GM19351 (cell line): ENCODE data around the gene SLC22A4.

Source experiments
- ATAC-seq: cut with Tn5 transposase; IDR thresholded peaks from one replicate; pipeline ENCODE4 v1.9.1; 2021; ENCODE audit warnings: mild to moderate bottlenecking, moderate library complexity; ENCODE audit not compliant: unreplicated experiment

SLC22A4 gene

DNA sequence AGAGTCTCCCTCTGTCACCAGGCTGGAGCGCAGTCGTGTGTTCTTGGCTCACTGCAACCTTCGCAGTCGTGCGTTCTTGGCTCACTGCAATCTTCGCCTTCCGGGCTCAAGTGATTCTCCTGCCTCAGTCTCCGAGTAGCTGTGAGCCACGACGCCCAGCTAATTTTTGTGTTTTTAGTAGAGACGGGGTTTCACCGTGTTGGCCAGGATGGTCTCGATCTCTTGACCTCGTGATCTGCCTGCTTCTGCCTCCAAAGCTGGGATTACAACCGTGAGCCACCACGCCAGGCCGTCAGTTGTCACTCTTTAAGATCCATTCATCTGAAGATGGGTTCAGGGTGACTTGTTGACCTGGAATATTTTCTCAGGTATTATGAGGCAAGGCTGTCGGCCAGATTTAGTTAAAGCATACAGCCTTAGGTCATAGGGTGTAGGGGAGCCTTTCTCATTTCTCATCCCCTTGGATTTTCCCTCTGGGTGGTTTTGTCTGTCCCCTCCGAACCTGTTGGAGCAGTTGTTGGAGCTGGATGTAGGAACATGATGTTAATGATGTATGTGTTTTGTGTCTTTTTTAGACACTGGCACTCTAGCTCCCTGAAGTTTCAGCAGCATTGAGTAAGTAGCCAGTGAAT lies 76.9 kb downstream of the SLC22A4 start:
- ATAC-seq, result no peak

DNA sequence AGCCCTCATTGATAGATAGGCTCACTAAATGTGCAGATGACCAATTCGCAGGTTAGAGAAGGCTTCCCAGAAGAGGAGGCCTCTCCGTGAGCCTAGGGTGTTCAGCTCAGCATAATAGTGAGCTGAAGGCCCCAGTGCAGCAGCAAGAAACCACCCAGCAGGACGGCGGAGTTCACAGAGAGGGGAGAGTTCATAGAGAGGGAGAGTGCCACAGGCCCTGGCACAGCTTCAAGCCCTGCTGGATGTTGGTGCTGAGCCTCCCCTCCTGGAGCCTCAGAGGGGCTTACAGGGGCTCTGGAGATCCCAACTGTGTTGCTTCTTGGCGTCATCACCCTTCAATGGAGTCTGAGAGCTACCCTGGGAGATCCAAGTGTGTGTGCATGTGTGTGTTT lies 77.4 kb downstream of the SLC22A4 start:
- no peak for ATAC-seq

DNA sequence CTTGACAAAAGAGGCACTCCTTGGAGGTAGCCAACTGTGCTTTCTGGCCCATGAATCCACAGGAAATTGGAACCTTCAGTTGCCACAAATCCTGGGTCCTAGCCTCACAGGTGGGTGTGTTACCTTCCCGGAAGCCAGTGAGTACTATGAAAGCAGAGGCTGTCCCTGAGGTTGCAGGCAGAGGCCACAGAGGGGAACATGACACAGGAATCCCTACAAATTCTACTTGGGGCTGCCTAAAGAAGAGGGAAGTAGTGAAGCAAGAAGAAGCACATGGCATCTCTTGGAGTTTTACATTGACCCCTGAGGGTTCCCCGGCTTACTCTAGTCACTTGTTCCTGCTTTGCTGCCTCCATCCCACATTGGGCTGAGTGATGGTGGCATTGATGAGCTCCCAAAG lies 77.9 kb downstream of the SLC22A4 start:
- ATAC-seq, result no peak

DNA sequence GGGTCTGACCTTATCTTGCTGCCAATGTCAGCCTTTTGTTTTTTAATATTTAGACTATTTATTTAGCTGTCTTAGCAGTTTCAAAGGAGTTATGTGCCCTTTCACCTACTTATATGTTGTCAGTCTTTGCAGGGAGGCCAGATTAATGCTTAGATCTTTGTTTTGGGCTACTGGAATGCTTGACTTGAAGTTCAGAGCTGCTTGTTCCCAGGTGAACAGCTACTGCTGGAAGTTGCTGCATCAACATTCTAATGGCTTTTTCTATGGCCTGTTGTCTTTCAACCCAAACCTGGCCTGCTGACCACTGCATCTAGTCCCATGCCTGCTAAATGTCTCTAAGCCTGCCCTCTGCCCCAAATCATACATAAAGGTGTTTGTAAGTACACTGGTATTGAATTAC lies 78.3 kb downstream of the SLC22A4 start:
- ATAC-seq, result no peak

DNA sequence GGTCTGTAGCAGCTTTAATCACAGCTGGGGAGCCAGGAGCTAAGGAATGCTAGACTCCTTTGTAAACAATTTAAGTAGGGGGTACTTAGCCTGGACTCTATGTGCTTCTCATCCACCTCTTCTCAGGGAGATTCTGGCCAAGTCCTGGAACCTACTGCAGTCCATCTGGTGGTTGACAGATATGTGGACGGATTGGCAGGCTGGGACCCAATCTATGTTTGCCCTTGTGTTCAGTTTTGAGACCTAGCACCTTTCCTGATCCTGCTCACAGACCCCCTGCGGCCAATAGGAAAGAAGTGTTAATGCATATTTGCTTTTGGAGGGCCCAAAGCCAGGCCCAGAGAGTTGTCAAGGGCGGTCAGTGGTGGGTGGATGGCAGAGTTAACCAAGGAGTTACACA lies 81.8 kb downstream of the SLC22A4 start:
- no peak for ATAC-seq

DNA sequence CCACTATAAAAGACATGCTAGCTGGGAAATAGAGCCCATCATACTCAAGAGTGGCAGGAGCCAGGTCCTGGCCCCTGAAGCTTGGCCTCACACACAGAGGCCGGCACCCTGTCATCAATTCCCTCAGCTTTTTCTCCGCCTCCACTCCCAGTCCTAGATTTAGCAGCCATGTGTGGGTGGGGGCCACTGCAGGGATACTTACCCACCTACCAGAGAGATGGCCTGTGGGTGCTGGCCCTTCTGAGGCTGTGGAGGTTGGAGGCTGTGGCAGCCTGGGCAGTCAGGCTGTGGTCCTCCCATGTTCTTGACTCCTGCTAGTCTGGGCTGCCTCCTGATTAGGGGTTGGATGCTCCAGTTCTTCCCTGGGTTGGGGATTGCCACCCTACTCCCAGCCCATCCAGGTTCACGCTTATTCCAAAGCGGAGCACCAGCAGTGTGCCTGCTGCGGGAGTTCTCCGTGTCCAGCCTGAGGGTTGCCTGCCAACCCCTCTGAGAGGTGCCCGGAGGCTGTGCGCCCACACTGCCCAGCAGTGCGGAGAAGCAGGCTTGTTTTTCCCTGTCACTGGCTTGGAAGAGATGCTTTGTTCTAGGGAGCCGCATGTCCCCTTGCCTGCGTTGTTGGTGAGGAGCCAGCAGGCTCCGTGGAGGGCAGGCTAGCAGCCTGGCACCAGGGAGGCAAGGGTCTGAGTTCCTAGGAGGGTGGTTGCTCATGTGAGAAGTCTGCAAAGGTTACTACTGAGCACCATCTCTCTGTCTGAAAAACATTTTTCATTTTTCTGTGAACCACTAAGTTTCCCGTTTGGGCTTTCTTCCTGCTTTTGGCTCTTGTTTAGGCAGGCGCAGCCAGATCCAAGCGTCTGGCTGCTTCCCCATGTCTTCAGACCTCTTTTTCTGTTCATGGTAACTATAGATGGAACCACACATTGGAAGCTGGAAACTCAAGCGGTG lies 82.8 kb downstream of the SLC22A4 start:
- ATAC-seq, result no peak

DNA sequence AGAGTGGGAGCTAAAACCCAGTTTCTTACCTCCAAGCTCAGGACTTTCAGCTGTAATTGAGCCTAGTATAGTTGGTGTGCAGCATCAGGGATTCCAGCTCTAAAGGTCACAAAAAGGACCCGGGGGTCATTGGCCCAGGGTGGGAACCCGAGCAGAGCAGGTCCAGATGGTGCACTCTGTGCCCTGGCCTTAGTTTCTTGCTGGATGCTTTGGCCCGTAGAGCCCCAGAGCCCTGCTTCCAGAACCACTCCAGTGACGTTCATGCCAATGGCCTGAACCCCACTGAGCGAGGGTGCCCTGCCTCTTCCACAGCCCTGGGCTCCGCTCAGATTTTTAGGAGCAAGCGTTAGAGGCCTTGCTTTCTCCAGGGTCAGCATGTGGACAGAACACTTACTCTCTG lies 83.5 kb downstream of the SLC22A4 start:
- ATAC-seq, result no peak

DNA sequence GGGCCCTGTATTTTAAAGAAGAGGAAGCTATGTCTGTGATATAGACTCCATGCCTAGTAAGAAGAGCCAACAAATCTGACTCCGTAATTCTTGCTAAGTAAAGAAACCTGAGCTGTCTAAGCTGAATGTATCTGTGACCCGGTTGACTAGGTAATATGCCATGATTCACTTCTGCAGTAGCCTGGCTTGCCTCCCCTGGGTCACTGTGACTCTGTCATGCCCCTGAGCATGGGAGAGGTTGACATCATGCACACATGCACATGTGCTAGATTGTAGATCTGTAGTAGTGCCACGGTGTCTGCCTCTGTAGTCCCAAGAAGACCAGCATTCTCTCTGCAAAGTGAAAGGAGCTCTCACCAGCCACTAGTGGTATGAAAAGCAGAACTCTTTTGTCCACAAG lies 84.4 kb downstream of the SLC22A4 start:
- no peak for ATAC-seq

DNA sequence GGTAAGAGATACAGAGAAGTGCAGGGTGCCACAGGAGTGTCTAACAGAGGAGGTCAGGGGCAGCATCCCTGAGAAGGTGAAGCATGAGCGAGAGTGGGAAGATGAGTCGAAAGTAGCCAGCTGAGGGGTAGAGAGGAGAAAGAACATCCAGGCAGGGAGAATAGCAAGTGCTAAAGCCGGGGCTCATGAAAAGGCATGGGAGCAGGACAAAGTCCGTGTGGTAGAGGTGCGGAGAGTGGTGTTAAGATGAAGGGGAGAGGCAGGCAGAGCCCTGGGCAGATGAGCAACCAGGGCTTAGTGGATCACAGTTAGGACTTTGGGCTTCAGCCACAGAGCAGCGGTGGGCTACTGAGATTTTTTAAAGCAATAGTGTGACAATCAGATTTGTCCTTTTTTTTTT lies 85.9 kb downstream of the SLC22A4 start:
- no peak for ATAC-seq

DNA sequence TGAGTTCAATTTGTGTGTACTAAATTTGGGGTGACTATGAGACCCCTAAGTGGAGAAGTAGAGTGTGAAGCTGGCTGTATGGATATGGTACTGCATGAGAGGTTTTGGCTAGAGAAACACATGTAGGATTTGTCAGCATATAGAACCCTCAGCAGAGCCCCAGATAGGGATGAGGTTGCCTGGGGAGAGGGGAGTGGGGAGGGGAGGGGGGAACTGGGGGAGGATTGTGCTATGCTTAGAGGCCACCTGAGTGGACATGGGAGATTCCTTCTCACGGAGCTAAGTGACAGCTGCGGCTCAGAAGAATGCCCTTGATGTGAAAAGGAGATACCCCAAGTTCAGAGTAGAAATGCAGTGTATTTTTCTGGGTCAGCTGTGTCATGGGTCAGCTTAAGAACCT lies 86.5 kb downstream of the SLC22A4 start:
- no peak for ATAC-seq

DNA sequence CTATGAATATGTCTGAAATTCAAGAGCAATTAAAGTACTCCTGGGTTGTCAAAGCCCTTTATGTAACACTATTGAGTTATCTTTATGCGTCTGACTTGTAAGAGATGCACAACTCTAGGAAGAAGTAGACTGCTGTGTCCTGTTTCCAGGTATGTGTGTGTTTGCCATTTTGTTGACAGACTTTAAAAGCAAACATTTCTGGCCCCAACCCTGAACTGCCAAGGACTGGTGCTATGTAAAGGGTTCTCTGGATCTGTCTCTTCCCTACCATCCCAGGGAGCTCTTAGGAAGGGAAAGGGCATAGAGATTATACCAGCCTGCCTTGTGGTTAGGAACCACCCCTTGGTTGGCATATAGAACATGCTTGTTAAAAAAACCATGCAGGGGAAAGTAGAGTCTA lies 87.4 kb downstream of the SLC22A4 start:
- no peak for ATAC-seq

DNA sequence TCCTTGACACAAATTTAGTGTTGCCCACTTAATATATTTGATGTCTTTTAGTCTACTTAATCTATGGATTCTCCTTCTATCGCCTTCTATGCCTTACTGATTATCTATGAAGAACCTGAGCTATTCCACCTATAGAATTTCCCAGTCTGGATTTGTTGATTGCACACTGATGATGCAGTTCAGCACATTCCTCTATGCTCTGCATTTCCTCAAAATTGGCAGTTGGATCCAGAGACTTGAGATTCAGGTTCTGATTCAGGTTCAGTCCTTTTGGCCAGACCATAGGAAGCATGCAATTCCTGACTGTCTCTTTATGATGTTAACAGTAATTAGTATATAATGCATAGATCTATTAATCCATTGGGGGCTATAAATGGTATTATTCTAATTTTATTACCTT lies 89.1 kb downstream of the SLC22A4 start:
- no peak for ATAC-seq

DNA sequence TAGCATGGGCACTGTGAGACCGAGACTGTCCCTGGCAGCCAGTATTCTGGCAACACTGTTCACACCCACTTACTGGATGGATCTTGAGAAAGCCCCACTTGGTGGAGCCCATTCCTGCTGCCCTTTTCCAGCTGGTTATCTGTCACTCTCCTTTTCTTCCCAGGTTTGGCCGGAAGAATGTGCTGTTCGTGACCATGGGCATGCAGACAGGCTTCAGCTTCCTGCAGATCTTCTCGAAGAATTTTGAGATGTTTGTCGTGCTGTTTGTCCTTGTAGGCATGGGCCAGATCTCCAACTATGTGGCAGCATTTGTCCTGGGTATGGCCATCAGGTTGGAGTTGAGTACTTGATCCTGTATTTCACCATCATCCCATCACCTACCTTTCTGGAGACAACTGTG lies 89.8 kb downstream of the SLC22A4 start:
- ATAC-seq, result no peak

DNA sequence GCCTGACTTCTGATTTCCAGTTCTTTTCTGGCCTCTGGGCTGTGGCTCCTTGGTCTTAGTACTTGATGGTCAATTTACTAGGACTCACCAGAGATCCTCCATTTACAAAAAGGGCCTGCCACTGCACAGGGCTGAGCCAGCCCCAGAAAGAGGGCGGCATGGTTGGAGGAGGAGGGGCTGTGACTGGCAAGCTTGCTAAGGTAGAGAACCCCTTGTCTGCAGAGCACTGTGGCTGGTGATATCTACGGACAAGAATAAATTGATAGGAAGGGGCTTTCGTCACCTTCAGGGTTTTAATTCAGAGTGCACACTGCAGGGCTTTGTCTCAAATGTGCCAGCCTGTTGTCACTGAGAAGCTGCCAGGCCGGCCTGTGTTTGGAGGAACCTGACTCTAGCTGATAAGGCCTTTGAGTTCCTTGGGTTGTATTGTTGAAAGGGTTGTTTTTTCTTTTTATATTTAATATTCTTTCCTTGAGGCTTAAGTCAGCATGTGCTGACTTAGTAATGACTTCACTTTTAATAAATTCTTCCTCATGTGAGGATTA lies 90.4 kb downstream of the SLC22A4 start:
- ATAC-seq, result no peak

DNA sequence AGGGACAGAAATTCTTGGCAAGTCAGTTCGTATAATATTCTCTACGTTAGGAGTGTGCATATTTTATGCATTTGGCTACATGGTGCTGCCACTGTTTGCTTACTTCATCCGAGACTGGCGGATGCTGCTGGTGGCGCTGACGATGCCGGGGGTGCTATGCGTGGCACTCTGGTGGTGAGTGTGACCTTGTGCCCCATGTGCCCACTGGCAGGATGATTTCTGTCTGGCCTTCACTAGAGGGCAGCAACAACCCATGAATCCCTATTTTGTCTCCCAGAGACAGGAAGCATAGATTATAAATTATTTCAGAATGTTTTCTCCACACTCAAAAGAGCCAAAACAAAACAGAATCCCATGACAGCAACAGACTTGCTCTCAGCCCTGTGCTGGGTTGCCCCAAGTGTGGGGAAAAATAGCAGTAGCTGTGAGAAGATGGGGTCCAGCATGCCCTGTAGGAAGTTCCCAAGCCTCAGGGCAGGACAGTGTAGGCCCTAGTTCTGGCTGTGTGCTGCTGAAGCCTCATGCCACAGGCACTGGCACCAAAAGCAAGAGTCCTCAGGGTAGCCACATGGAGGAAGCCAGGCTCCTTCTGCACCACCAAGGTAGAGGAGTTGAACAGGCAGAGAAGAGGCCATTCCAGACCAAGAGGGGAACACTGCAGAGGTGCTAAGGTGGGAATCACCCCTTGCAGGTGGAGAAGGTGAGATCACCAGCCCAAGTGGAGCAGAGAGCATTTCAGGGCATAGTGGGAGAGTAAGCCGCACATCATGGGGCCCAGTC lies 91.3 kb downstream of the SLC22A4 start:
- ATAC-seq, result no peak

DNA sequence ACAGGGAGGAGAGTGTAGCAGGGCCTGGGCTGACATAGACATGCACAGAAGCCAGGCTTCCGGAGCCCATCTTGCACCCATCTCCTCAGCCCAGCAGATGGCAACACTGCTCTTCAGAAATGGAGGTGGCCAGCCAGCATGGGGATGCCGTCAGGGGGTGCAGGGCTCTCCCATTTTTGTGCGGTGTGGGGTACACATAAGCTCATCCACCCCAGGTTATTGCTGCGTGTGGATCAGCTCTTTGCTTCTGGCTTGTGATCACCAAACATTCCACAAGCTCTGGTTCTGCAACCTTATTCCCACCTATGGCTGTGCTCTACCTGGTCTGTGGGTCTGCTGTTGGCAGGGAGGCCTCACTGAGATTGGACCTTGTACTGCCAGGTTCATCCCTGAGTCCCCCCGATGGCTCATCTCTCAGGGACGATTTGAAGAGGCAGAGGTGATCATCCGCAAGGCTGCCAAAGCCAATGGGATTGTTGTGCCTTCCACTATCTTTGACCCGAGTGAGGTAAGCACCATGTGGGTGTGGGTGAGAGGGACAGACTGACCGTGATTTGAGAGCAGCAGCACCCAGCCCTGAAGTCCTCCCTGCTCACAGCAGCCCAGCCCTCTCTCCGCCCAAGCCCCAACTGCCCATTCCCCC lies 92.6 kb downstream of the SLC22A4 start:
- ATAC-seq, result peak; percentile 91

DNA sequence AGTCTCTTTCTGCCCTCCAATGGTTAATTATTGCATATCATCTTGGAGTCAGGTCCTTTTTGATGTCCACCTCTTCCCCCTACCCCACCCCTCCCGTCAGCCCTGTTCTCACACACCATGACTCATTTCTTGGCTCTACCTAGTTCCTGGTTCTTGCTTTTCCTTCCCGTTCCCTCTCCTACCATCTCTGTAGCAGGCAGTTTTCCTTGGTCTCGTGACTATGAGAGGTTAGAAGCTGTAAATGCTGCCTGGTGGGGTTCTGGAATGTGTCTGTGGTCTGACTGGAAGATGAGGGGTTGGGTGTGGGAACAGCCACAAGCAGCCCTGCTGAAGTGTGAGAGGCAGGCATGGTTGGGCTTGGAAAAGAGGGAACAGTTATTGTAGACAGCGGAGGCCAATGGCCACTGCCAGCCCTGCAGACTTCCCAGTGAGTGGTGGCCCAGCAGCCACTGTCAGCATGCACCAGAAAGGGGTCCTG lies 93.5 kb downstream of the SLC22A4 start:
- ATAC-seq, result no peak

DNA sequence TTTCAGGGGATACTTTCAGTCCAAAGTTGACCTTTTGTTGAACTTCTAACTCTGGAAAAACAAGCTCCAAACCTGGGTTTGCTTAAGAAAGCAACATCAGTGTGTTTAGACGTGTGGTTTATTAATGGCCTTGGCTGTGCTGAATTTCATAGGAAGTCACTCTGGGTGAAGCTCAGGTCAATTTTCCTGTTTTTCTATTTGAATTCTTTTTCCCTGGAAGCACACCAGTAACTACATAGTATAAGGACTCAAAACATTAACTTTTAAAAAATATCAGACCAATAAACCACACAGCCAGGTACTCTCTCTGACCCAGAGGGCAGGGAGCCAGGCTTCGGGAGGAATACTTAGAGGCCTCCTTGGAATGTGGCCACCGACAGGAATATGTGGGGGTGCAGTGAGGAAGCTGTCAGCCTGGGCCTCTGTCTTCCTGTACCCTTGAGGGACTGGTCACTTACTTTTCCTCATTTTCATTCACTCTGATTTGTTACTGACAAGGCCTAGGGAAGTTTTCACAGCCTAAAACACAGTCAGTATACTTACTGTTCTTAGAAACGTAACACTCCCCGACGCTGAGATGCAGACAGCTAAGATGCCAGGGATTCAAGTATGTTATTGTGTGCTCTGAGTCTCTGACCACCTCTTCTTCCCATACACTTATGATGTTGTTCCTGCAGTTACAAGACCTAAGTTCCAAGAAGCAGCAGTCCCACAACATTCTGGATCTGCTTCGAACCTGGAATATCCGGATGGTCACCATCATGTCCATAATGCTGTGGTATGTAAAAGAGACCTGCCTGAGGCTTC lies 94.3 kb downstream of the SLC22A4 start:
- no peak for ATAC-seq

DNA sequence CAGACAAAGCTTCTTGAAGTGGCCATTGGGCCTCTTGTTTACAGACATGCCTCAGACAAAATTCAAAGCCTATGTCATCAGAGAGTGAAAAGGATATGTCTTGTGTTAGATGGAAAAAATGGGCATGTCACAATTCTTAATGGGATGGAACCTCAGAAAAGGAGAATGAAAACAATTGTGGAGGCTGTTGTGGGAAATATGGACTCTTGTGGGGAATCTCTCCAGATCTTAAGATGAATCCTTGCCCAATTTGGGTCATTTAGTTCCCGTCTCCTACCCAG lies 94.8 kb downstream of the SLC22A4 start:
- ATAC-seq, result no peak

DNA sequence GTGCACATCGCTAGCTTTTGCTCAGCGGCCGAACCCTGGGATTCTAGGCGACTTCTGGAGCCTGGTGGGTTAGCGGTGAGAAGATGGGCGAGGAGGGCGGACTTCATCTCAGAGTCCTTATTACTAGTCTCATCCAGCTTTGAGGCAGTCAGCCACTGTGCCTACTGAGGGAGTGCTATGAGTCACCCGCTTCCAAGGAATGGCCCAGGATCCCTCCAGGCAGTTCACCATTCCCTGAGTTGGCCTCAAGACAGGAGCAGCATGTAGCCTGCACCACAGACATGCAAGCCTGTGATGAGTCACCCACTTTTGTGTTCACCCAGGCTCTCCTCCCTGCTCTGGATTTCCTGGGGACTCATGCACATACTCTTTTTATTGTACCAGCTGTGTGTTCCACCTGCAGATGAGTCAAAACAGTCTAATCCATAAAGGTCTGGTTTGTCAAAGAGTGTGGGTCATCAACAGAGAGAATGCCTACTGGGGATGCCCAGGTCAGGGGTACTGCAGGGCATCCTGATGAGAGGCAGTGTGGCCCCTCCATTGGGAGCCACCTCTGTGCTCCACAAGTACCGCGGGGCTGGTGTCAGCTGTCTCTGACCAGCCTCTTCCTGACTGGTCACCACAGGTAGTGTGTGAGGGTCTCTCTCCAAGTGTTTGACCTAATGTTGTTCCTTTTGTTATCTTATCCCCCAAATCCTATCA lies 95.5 kb downstream of the SLC22A4 start:
- no peak for ATAC-seq
